Lower leg skin (tissue), 4 donors: ENCODE results near the gene SNX10. TPM values are rescaled to one million over a fixed set of nuclear protein-coding genes. Genes with fewer than 3 reads are reported as not detected.

Experiments used
- DNase-seq, 2 donors: peaks; one replicate each; pipeline ENCODE4 v3.0.0-alpha.2; 2019; ENCODE audit warnings: low spot score in 2 of 2
- H3K4me3 ChIP-seq: fragments of 200-600 bp; sonication (generic); 2 replicates; pipeline ENCODE4 v1.5.1; 2017; ENCODE audit warnings: mild to moderate bottlenecking, low read depth; ENCODE audit not compliant: poor library complexity, severe bottlenecking
- CTCF ChIP-seq, 3 donors: fragments of 450-650 bp; IDR thresholded peaks; one replicate each; pipeline ENCODE4 v1.5.1; 2016; ENCODE audit warnings: antibody characterized with exemption in 3 of 3, mild to moderate bottlenecking in 3 of 3, moderate library complexity in 2 of 3
- POLR2A ChIP-seq, 2 donors: fragments of 450-650 bp; IDR thresholded peaks; one replicate each; pipeline ENCODE4 v1.6.1; 2016 to 2017; ENCODE audit warnings: antibody characterized with exemption in 2 of 2, mild to moderate bottlenecking in 1 of 2, moderate library complexity in 1 of 2
- WGBS, 2 donors: methylation state at CpG; one replicate each; pipeline ENCODE4 v1.1.5; 2018; 5-methylcytosine and 5-hydroxymethylcytosine counted together
- intact Hi-C: fragments of 100-400 bp; cut with DNase I; formaldehyde crosslinking; loops from one replicate; pipeline ENCODE4 v1.15.0; 2023; ENCODE audit warnings: low total_unique reads
- total RNA-seq, 4 donors: library from RNA; depleted of rRNA; stranded (reverse); fragments of >200 nt; gene quantifications; one replicate each; pipeline ENCODE4 v1.1.0, GENCODE V29; 2016

Gene SNX10
- total RNA-seq, 4 donors from 2014 or later: 2.0 to 10.0 (median 3.8) TPM

- no peak overlapping the region for H3K4me3 ChIP-seq
- DNase-seq: no peak
- intact Hi-C loops: no loop called here
- TF ChIP-seq POLR2A (IDR thresholded peaks at IDR 0.05): no peak
- no peak for TF ChIP-seq CTCF (IDR thresholded peaks at IDR 0.05)
- WGBS, 2 donors: 84% methylated on average over 10 of the region's 10 CpGs
Observed at GRCh38 chr7:26381476-26382353, 90.1 kb downstream of the SNX10 start.

GRCh38 chr7:26385240-26385639 is 93.6 kb downstream of the SNX10 start:
- no peak for DNase-seq
- intact Hi-C loops: no loop called here
- H3K4me3 ChIP-seq: no peak overlapping the region
- TF ChIP-seq POLR2A (IDR thresholded peaks at IDR 0.05) (no peak), CTCF (IDR thresholded peaks at IDR 0.05) (no peak)

- WGBS, 2 donors: 64 to 65% methylated on average over 2 of the region's 2 CpGs
- DNase-seq: no peak
- intact Hi-C loops: no loop called here
- no peak for TF ChIP-seq POLR2A (IDR thresholded peaks at IDR 0.05)
- TF ChIP-seq CTCF (IDR thresholded peaks at IDR 0.05): no peak
- no peak overlapping the region for H3K4me3 ChIP-seq
Observed at GRCh38 chr7:26387731-26388130, 96.1 kb downstream of the SNX10 start.

- intact Hi-C loops: no loop called here
- DNase-seq: no peak
Observed at GRCh38 chr7:26388256-26388655, 96.6 kb downstream of the SNX10 start.

GRCh38 chr7:26390016-26390415 is 98.4 kb downstream of the SNX10 start:
- TF ChIP-seq CTCF (IDR thresholded peaks at IDR 0.05) (no peak), POLR2A (IDR thresholded peaks at IDR 0.05) (no peak)
- no peak overlapping the region for H3K4me3 ChIP-seq
- DNase-seq: no peak
- intact Hi-C loops: no loop called here
- WGBS, 2 donors: 84 to 86% methylated on average over 2 of the region's 2 CpGs

More at GRCh38 chr7:26388256-26388655, 96.6 kb downstream of the SNX10 start:
- 85 to 88% methylated on average over 4 of the region's 4 CpGs for WGBS, 2 donors
- TF ChIP-seq CTCF (IDR thresholded peaks at IDR 0.05) (no peak), POLR2A (IDR thresholded peaks at IDR 0.05) (no peak)
- no peak overlapping the region for H3K4me3 ChIP-seq
